AG10803 (cell line): ENCODE results near the gene SLCO3A1.

Experiments
- DNase-seq: peaks from one replicate; pipeline ENCODE4 v3.0.0; 2010; ENCODE audit warnings: low read depth
- H3K4me3 ChIP-seq: 2 replicates; pipeline ENCODE4 v1.5.1; 2011; ENCODE audit warnings: mild to moderate bottlenecking, low read length, control low read depth
- CTCF ChIP-seq: conservative IDR thresholded peaks from 2 replicates; pipeline ENCODE4 v1.5.1; 2011; ENCODE audit warnings: mild to moderate bottlenecking, low read length, control low read depth, inconsistent platforms

Gene SLCO3A1

GRCh38 chr15:91892436-91892835 lies 38.9 kb downstream of the SLCO3A1 start:
- no peak for DNase-seq

GRCh38 chr15:91894606-91895005 lies 41.1 kb downstream of the SLCO3A1 start:
- H3K4me3 ChIP-seq: no peak overlapping the region
- no peak for TF ChIP-seq CTCF
- DNase-seq: no peak

More at GRCh38 chr15:91892436-91892835, 38.9 kb downstream of the SLCO3A1 start:
- no peak for TF ChIP-seq CTCF
- H3K4me3 ChIP-seq: no peak overlapping the region

GRCh38 chr15:91895051-91895450 lies 41.5 kb downstream of the SLCO3A1 start:
- no peak for DNase-seq
- H3K4me3 ChIP-seq: no peak overlapping the region
- TF ChIP-seq CTCF: no peak

- no peak for TF ChIP-seq CTCF
- no peak for DNase-seq
- no peak overlapping the region for H3K4me3 ChIP-seq
Observed at GRCh38 chr15:91896341-91897055, 43.0 kb downstream of the SLCO3A1 start.

- no peak for DNase-seq
- TF ChIP-seq CTCF: no peak
- no peak overlapping the region for H3K4me3 ChIP-seq
Observed at GRCh38 chr15:91897585-91898372, 44.3 kb downstream of the SLCO3A1 start.

GRCh38 chr15:91898843-91899242 lies 45.3 kb downstream of the SLCO3A1 start:
- TF ChIP-seq CTCF: no peak
- DNase-seq: no peak
- no peak overlapping the region for H3K4me3 ChIP-seq

- TF ChIP-seq CTCF: no peak
- H3K4me3 ChIP-seq: no peak overlapping the region
- no peak for DNase-seq
Observed at GRCh38 chr15:91904942-91905341, 51.4 kb downstream of the SLCO3A1 start.
